ENCODE data around the gene TMEM45A.
"Not testable (repeated sequence)": the region's sequence is repeated elsewhere in the genome, so short reads cannot be mapped to it uniquely, and the experiment has no call there.

Gene TMEM45A

DNA sequence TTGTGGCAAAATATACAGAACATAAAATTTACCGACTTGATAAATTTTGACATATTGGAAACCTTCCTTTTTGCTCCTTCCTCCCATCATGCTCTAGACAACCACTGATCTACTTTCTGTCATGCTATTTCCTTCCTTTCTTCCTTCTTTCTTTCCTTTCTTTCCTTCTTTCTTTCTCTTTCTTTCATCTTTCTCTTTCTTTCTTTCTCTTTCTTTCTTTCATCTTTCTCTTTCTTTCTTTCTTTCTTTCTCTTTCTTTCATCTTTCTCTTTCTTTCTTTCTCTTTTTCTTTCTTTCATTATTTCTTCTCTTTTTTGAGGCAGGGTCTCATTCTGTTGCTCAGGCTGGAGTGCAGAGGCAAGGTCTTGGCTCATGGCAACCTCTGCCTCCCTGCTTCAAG is 8.9 kb upstream of the TMEM45A start:
- no peak for DNase-seq (ENCODE audit: low read depth)

DNA sequence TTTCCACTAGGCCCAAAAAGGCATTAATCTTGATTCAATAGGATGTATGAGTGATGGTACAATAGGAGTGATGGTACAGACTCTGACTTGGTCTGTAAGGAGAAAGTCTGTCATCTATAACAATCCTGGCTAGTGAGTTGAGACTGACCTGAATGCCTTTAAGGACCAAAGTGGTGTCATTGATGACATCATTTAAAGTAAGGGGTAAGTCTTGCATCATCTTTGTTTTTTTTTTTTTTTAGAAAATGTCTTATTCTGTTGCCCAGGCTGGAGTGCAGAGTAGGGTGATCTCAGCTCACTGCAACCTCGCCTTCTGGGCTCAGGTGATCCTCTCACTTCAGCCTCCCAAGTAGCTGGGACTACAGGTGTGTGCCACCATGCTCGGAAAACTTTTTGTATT is 5.6 kb upstream of the TMEM45A start:
- no peak for DNase-seq (ENCODE audit: low read depth)

DNA sequence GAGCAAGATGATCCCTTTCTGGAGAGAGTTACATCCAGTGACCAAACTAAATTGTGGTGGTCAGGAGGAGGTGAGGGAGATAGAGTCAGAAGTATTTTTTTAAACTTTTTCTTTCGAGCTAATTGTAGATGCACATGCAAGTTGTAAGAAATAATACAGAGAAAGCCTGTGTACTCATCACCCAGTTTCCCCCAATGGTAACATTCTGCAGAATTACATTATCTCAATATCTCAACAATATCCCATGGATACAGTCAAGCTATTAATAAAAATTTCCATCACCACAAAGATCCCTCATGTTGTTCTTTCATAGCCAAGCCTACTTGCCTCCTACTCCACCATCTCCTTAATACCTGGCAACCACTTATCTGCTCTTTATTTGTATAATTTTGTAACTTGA is 3.3 kb upstream of the TMEM45A start:
- no peak for DNase-seq (ENCODE audit: low read depth)

DNA sequence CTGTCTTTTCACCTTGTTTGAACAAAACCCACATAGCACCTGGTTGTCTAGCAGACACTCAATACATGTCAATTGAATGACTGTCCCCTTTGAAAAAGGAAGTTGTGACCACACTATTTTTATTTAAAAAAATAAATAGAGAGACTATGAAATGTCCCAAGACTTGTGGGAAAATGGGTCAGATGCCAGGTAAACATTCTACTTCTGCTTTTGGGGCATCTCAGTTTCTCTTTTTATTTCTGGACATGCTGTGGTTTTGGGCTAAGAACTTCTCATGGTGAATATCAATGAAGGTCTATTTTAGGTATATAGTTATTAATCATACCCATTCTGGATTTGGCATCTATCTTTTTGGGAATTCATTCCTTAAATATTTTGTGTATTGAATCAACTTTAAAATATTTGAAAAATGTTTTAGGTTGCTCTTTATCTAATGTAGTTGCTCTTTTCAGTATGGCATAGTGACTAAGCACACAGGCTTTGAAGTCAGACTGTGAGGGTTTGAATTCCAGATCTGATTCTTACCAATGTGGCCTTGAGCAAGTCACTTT is 4.4 kb downstream of the TMEM45A start:
- no peak for DNase-seq (ENCODE audit: low read depth)

DNA sequence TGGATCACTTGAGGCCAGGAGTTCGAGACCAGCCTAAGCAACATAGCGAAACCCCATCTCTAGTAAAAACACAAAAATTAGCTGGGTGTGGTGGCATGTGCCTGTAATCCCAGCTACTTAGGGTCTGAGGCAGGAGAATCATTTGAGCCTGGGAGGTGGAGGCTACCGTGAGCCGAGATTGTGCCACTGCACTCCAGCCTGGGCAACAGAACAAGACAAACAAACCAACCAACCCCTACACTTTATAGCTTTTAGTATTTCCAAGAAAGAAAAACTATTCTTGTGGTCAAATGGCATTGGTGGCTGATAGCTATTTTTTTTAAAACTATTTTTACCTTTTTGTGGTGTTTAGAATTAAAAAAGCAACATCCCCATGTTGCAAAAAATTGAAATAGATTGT is 7.2 kb downstream of the TMEM45A start:
- DNase-seq (ENCODE audit: low read depth), result no peak

DNA sequence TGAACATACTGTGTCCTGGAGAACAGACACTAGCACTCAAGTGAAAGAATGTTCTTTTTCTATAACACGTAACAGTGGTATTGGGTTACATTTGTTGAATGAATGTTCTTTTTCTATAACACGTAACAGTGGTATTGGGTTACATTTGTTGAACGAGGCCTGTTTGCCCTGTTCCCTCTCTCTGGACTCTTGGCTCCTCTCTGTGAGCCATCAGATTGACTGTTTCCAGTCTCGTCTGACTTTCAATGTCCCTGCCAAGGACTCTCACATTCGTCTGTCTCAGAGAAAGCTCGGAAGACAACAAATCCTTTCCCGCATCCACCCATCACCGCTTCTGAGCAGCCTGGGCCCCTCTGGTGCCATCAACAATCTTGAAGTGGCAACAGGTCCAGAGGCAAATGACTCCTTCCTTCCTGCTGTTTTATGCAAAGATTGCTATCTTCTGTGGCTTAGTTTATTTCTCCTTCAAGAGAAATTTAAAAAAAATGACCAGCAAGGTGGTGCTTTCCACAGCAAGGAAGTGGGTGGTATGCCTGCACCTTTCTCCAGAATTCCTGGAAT is 8.0 kb downstream of the TMEM45A start:
- DNase-seq (ENCODE audit: low read depth), result no peak

DNA sequence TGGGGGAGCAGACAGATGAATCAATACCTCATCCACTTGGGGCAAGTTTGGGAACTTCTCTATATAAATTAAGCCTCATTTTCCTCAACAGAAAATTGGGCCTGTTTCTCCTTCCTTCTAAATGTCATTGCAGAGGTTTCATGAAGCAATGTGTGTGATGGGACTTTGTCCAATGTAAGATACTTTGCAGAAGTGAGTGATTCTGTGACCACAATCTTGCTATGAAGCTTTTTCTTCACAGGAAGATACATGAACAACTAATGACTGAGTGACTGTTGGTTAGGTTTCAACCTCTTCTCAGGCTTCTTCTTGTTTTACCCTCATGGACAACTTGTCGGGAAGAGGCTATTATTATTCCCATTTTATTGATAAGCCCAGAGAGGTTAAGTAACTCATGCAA is 11.0 kb downstream of the TMEM45A start:
- DNase-seq (ENCODE audit: low read depth), result no peak

DNA sequence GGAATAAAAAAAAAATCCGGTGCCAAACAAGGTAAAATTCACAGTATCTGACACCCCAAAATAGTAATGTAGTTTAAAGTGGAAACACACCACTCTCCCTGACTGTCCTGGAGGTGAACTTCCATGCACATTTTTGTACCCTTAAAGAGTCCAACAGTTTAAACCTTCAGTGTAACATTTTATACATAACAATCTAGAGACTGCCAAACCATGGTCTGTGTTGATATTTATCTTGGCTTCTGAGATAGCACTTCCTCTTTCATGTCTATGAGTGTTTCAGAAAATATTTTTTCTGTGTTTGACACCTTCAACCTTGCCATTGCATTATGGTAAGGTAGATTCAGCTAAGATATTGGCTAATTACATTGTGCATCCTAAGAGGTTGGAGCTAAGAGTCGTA is 13.9 kb downstream of the TMEM45A start:
- DNase-seq (ENCODE audit: low read depth), result no peak

DNA sequence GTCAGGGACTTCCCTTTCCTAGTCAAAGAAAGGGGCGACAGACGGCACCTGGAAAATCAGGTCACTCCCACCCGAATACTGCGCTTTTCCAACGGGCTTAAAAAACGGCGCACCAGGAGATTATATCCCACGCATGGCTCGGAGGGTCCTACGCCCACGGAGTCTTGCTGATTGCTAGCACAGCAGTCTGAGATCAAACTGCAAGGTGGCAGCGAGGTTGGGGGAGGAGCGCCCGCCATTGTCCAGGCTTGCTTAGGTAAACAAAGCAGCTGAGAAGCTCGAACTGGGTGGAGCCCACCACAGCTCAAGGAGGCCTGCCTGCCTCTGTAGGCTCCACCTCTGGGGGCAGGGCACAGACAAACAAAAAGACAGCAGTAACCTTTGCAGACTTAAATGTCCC is 17.4 kb downstream of the TMEM45A start:
- DNase-seq (ENCODE audit: low read depth), result not testable (repeated sequence)

DNA sequence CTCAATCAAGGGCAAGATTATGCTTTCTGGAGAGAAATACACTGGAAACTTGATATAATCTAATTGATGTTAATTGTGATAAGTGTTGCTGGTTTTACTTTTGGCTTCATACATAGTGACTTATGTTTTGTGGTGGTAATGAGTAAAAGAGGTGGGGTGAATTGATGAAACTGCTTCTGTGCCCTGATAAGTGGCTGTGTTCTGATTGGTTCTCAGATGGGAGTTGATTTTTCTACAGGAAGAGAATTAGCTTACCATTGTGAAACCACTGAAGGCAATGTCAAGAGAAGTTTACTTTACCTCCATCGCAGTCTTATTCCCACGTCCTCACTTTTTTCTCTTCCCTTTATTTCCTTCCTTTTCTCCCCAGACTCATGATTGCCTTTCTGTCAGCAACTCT is 23.8 kb downstream of the TMEM45A start:
- DNase-seq (ENCODE audit: low read depth), result no peak

DNA sequence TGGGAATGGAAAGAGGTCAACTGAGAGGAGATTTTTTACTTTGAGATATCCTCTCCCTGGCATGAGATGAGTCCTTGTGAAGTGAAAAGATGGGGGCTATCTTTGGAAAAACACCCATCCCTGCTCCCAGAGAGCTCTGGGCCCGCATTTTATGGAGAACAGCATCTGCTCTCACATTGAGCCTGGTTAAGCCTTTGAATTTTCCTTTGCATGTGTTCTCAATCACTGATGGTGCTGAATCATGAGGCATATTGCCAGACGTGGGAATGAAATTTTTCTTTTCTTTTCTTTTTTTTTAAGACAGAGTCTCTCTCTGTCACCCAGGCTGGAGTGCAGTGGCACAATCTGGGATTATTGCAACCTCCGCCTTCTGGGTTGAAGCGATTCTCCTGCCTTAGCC is 24.4 kb downstream of the TMEM45A start:
- no peak for DNase-seq (ENCODE audit: low read depth)

DNA sequence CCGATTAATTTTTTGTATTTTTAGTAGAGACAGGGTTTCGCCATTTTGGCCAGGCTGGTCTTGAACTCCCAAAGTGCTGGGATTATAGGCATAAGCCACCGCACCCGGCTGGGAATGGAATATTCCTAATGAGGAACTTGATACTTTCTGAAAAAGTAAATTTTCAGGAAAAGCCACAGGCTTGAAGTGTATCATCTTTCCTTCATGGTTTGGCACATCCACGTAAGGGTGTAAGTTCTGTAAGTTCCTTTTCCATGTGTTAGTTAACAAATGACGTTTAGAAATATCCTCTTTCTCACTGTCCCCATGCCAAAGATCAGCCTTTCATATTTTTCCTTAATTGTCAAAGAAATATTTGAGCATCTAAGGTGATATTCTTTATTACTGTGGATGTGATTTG is 24.9 kb downstream of the TMEM45A start:
- no peak for DNase-seq (ENCODE audit: low read depth)

DNA sequence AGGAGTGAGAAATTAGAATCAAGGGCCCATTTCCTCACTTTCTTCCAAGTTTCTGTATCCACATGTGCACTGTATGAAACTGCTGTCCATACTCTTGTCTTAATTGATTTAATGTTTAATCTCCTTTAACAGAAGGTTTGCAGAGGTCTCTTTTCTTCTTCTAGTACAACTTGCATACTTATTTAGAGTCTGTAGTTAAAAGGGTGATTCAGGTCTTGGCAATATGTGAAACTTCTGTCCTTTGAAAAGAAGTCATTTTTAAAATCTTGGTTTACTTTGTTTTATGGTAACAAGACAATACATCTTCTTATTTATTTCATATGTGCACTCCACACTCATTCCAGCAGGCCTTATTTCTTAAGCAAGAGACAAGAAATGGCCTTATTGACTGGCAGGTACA is 25.8 kb downstream of the TMEM45A start:
- no peak for DNase-seq (ENCODE audit: low read depth)

DNA sequence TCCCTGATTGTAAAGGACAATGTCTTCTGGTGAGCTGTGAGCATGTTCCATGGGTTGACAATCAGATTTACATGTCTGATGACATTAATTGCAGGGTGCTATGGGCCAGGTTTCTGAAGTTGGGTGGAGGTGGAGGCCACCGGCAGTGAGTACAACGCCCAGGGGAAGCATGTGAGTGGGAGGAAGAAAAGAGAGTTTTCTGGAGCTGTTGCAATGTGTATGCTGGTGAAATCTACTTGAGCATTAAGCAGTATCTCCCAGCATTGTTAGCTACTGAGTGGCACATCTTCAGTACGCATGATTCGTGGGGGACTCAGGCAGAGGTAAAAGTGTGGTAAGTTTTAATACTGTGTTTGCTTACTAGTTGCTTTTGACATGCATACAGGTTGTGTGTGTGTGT is 26.6 kb downstream of the TMEM45A start:
- no peak for DNase-seq (ENCODE audit: low read depth)

DNA sequence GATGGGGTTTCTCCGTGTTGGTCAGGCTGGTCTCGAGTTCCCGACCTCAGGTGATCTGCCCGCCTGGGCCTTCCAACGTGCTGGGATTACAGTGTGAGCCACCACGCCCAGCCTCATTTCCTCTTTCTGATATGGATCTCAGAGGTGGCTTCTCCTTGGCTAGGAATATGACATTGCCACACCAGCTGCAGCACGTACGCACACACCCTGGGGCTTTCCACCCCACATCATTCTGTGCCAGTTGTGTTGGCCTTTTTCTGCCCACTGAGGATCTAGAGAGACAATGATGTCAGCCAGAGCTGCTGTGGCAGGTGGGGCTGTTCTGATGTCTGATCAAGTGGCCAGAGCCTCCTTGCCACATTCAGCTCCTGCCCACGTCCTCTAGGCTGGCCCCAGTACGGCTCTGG is 29.0 kb downstream of the TMEM45A start:
- DNase-seq (ENCODE audit: low read depth), result no peak

DNA sequence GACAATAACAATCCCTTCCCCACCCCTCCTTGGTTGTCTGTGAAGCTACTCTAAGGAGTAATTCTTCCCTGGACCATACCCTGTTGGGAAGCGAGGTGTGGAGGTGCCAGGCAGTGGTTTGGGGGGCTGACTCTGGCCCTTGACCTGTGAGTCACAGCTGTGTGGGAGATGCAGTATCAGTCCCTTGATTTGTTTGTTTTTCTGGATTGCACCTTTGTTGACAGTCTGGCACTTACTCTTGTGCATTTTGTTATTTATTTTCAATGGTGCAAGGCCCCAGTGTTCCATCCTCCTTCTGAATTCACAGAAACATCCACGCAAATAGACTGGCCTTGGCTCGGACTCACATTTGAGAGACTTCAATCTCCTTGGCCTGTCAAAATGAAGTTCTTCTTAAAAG is 29.7 kb downstream of the TMEM45A start:
- DNase-seq (ENCODE audit: low read depth), result no peak

DNA sequence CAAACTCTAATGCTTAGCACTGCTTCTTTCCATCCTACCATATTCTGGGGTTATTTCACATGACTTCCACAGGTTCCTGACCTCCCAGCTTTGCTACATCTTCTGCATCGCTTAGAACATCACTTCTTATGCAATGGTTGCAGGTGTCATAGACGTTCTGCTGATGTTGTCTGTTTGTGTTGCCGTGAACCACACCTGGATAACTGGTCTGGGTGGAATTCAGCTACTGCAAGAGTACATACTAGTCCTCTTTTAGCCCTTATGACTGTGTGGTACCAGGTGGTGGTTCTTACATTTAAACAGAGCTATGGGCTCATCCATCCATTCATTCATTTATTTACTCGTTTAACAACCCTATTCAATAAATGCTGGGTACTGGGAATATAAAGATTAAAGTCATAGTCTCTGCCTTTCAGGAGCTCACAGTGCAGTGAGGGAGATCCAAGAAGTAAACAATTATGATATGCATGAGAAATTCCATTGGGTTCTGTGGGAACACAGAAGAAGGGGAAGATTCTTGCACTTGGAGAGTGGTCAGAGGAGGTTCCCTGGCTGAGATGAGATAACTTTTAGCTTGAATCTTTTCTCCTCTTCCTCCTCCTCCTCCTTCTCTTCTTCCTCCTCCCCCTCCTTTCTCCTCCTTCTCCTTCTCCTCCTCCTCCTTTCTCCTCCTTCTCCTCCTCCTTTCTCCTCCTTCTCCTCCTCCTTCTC is 30.8 kb downstream of the TMEM45A start:
- no peak for DNase-seq (ENCODE audit: low read depth)

DNA sequence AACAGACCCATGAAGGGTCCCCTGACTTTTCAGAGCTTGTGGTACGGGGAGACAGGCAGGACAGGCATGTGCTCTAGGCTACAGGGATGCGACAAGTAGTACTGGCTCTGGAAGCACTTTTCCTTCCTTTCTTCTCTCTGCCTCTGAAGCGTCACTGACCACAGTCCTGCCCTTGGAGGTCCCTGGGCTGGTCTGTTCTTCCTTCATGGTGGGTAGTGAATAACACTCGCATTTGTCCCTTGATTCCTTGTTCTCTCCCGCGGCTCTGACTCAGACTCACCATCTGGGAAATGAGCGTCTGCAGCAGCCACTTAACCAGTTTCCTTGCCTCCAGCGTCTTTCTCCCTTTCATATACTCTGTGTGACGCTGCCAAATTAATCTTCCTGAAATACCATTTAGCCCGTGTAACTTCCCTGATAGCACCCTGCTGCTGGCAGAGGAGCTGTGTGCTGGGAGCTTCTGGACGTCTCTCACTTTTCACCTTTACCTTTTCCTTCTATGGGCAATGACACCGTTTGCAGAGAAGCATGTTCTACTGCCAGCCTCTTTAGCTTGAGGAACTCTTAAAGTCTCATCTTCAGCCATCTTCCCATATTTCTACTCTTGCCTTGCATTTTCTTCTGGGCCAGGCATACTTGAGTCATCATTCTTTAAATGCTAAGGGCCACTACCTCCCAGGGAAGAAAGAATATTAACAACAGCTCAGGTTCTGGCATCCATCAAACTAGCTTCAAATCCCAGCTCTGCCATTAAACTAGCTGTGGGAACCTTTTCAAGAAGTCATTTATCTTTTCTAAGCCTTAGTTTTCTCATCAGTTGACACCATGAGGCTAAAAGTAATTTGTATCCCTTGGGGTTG is 33.6 kb downstream of the TMEM45A start:
- DNase-seq (ENCODE audit: low read depth), result no peak

DNA sequence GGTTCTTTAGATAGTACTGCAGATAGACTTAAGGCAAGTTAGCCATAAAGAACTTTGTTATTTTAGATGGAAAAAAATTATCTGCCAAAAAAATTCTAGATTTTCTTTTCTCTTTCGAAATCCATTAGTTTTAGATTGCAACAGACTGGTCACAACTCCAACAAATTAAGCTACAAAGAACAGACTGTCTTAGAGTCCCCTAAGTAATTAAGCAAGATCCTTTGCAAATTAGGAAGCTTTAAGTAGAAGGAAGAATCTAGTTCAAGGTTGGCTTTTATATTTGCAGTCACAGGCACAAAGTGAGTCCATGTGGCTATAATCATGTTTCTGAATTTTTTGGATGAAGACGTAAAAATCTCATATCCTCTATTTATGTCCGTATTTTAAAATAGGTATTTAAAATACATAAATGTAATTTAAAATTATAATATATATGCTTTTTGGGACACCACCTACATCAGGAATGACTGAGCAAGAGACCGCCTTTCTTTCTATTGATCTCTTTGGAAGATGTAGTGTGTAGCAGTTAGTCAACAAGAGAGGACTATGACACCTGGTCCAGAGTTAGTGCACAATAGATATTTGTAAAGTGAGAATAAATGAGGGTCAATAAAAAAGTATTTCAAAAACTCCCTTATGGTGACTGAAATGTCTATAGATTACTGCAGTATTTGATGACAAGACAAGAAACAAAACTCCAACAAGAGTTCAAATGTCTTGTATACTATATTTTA is 34.4 kb downstream of the TMEM45A start:
- DNase-seq (ENCODE audit: low read depth), result no peak

DNA sequence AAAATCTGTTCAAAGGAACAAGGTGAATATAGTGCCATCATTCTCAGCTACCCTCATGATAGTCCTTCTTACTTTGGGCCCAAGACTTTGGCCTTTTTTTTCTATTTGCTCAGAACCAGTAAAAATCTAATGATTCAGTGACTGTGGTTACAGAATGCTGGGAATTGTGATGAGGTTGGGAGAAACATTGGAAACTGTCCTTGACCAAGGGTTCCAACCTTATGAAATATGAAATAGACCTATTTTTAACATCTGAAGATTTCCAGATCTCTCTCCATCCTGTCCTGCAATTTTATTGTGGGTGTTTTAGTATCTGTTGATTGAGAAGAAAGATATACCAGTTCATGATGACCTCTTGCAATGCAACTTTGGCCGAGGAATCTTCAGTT is 34.9 kb downstream of the TMEM45A start:
- DNase-seq (ENCODE audit: low read depth), result no peak

DNA sequence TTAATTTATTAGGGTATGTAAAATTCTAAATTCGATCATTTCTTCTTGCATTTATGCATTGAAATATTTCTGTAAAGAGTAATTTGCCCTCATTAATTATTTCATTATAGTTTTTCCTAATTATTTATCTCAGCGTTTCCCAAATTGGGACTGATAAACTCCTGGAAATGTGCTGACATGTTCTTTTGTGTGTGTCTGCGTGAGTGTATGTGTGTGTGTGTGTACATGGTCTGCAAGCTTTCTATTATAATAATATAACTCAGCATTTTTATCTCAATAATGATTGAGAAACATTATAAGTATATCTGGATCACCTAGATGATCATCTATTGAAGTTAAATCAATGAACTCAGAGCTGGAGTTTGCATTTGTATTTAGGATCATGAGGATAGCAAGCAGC is 38.7 kb downstream of the TMEM45A start:
- no peak for DNase-seq (ENCODE audit: low read depth)

DNA sequence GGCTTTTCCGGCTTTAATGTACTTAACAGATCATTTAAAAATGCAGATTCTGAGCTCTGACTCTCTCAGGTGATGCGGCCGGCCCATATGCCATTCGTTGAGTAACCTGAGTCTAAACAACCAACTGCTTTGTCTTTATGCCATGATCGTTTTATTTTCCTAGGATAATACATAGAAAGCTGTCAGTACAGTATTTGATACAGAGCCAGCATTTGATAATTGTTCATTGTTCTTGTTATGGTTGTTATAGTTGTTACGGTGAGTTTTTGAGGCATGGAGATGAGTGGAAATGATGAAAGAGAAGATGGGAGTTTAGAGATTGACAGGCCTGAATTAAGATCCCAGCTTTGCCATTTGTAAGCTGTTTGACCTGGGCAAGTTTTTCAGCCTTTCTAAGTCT is 40.0 kb downstream of the TMEM45A start:
- no peak for DNase-seq (ENCODE audit: low read depth)
